GM21576 (cell line): Measurements from ENCODE around the gene EIF2S2.

Experiments used
- ATAC-seq: cut with Tn5 transposase; IDR thresholded peaks from one replicate; pipeline ENCODE4 v1.9.1; 2021; ENCODE audit warnings: mild to moderate bottlenecking, moderate library complexity; ENCODE audit not compliant: unreplicated experiment

Gene EIF2S2

GRCh38 chr20:34065260-34065659 lies 46.8 kb downstream of the EIF2S2 start:
- no peak for ATAC-seq

- ATAC-seq, result no peak
Observed at GRCh38 chr20:34064286-34064685, 47.8 kb downstream of the EIF2S2 start.

- no peak for ATAC-seq
Observed at GRCh38 chr20:34062570-34063482, 49.2 kb downstream of the EIF2S2 start.

- ATAC-seq, result no peak
Observed at GRCh38 chr20:34061695-34062094, 50.3 kb downstream of the EIF2S2 start.

- ATAC-seq, result no peak
Observed at GRCh38 chr20:34060970-34061369, 51.1 kb downstream of the EIF2S2 start.

GRCh38 chr20:34058831-34059230 lies 53.2 kb downstream of the EIF2S2 start:
- no peak for ATAC-seq

GRCh38 chr20:34055290-34055689 lies 56.8 kb downstream of the EIF2S2 start:
- ATAC-seq, result no peak

GRCh38 chr20:34052414-34052813 lies 59.6 kb downstream of the EIF2S2 start:
- ATAC-seq, result no peak

- no peak for ATAC-seq
Observed at GRCh38 chr20:34049897-34050695, 61.9 kb downstream of the EIF2S2 start.

- no peak for ATAC-seq
Observed at GRCh38 chr20:34049389-34049788, 62.7 kb downstream of the EIF2S2 start.

- no peak for ATAC-seq
Observed at GRCh38 chr20:34047917-34048316, 64.1 kb downstream of the EIF2S2 start.

- ATAC-seq, result no peak
Observed at GRCh38 chr20:34047010-34047687, 64.9 kb downstream of the EIF2S2 start.

GRCh38 chr20:34045930-34046725 lies 65.9 kb downstream of the EIF2S2 start:
- no peak for ATAC-seq

GRCh38 chr20:34045294-34045693 lies 66.7 kb downstream of the EIF2S2 start:
- ATAC-seq, result no peak

- no peak for ATAC-seq
Observed at GRCh38 chr20:34043025-34043424, 69.0 kb downstream of the EIF2S2 start.

- ATAC-seq, result no peak
Observed at GRCh38 chr20:34042262-34042661, 69.8 kb downstream of the EIF2S2 start.

GRCh38 chr20:34041226-34041625 lies 70.8 kb downstream of the EIF2S2 start:
- ATAC-seq, result no peak

- no peak for ATAC-seq
Observed at GRCh38 chr20:34040300-34040995, 71.6 kb downstream of the EIF2S2 start.
